ENCODE measurements around the gene G2E3.

- TF ChIP-seq CTCF (IDR thresholded peaks at IDR 0.05) (no peak), POLR2A (IDR thresholded peaks at IDR 0.05) (no peak)
Measured at GRCh38 chr14:30564868-30565248, 5.9 kb downstream of the G2E3 start.
